HEK293 (cell line): ENCODE results near the gene SLITRK1.

Experiments
- CTCF ChIA-PET: fragments of 350-600 bp; formaldehyde crosslinking; extraction: SDS; loops from one replicate; lab custom pipeline; 2021; ENCODE audit warnings: antibody characterized with exemption; lab: Yijun Ruan, JAX
- POLR2A ChIA-PET: fragments of 300-600 bp; formaldehyde crosslinking; extraction: SDS; loops from one replicate; lab custom pipeline; 2020; ENCODE audit warnings: antibody characterized with exemption, inconsistent platforms; lab: Yijun Ruan, JAX
- H3K27ac ChIP-seq: fragments of 200-500 bp; sonication (Bioruptor generic); 2 replicates; pipeline ENCODE4 v1.5.1; 2014; ENCODE audit warnings: low read depth, low read length, control low read depth, inconsistent platforms; ENCODE audit errors: extremely low read depth
- H3K36me3 ChIP-seq, 2 experiments: fragments of 200-500 bp in 1 of 2; sonication (Bioruptor generic) in 1 of 2; 1 replicate in 1 of 2; 2 replicates in 1 of 2; pipeline ENCODE4 v1.5.1; 2014 to 2017; ENCODE audit warnings: inconsistent platforms in 2 of 2, low read length in 2 of 2; ENCODE audit not compliant: control insufficient read depth in 2 of 2, insufficient read depth in 1 of 2
- H3K4me1 ChIP-seq: fragments of 200-500 bp; sonication (Bioruptor generic); 2 replicates; pipeline ENCODE4 v1.5.1; 2014; ENCODE audit warnings: mild to moderate bottlenecking, low read length, inconsistent platforms; ENCODE audit not compliant: control insufficient read depth, insufficient read depth
- H3K4me3 ChIP-seq: 2 replicates; pipeline ENCODE4 v1.5.1; 2011; ENCODE audit warnings: low read depth, mild to moderate bottlenecking, control low read depth, low read length, moderate library complexity
- H3K9me3 ChIP-seq: fragments of 200-500 bp; sonication (Bioruptor generic); 2 replicates; pipeline ENCODE4 v1.5.1; 2014; ENCODE audit warnings: low read depth, low read length, inconsistent platforms; ENCODE audit not compliant: control insufficient read depth, insufficient read depth
- GLIS2 ChIP-seq: fragments of 450-650 bp; formaldehyde crosslinking; IDR thresholded peaks from 2 replicates; pipeline ENCODE4 v1.5.1; 2016; ENCODE audit warnings: missing biosample characterization, missing genetic modification characterization
- SALL2 ChIP-seq: fragments of 450-650 bp; formaldehyde crosslinking; IDR thresholded peaks from 2 replicates; pipeline ENCODE4 v1.5.0; 2017; ENCODE audit warnings: missing biosample characterization, mild to moderate bottlenecking, missing genetic modification characterization, borderline replicate concordance
- SETDB1 ChIP-seq: IDR thresholded peaks from one replicate; pipeline ENCODE4 v1.6.1; 2017; ENCODE audit warnings: mild to moderate bottlenecking, low read length, moderate library complexity, mixed read lengths; ENCODE audit not compliant: insufficient read length
- ZBTB17 ChIP-seq: fragments of 450-650 bp; formaldehyde crosslinking; IDR thresholded peaks from 2 replicates; pipeline ENCODE4 v1.5.1; 2016; ENCODE audit warnings: missing biosample characterization, missing genetic modification characterization
- ZFP3 ChIP-seq: fragments of 450-650 bp; formaldehyde crosslinking; IDR thresholded peaks from 2 replicates; pipeline ENCODE4 v1.5.1; 2016; ENCODE audit warnings: low read depth, missing biosample characterization, missing genetic modification characterization
- ZNF221 ChIP-seq: fragments of 450-650 bp; formaldehyde crosslinking; IDR thresholded peaks from 2 replicates; pipeline ENCODE4 v1.5.1; 2017; ENCODE audit warnings: missing biosample characterization, missing genetic modification characterization, borderline replicate concordance
- ZNF274 ChIP-seq, 2 experiments: fragments of 200-500 bp in 1 of 2; fragments of 450-650 bp in 1 of 2; sonication (Bioruptor generic) in 1 of 2; formaldehyde crosslinking in 1 of 2; IDR thresholded peaks; 2 replicates each; pipeline versions ENCODE4 v1.5.1 to v1.6.1; 2014 to 2016; ENCODE audit warnings: borderline replicate concordance in 1 of 2, inconsistent platforms in 1 of 2, low read length in 1 of 2, missing biosample characterization in 1 of 2, missing genetic modification characterization in 1 of 2
- ZNF529 ChIP-seq: fragments of 450-650 bp; formaldehyde crosslinking; IDR thresholded peaks from 2 replicates; pipeline ENCODE4 v1.5.1; 2017; ENCODE audit warnings: missing genetic modification characterization, missing biosample characterization; ENCODE audit not compliant: insufficient replicate concordance
- ZNF530 ChIP-seq: fragments of 450-650 bp; formaldehyde crosslinking; IDR thresholded peaks from 2 replicates; pipeline ENCODE4 v1.5.1; 2016; ENCODE audit warnings: low read depth, missing biosample characterization, missing genetic modification characterization
- ZNF621 ChIP-seq: fragments of 450-650 bp; formaldehyde crosslinking; IDR thresholded peaks from 2 replicates; pipeline ENCODE4 v1.5.1; 2017; ENCODE audit warnings: missing biosample characterization, missing genetic modification characterization
- TF ChIP-seq, protein P1 (sequence below): fragments of 450-650 bp; formaldehyde crosslinking; conservative IDR thresholded peaks from 2 replicates; pipeline ENCODE4 v1.5.1; 2016; ENCODE audit warnings: low read depth, missing biosample characterization, missing genetic modification characterization
- TF ChIP-seq, protein P2 (sequence below): fragments of 450-650 bp; formaldehyde crosslinking; IDR thresholded peaks from 2 replicates; pipeline ENCODE4 v1.5.1; 2016; ENCODE audit warnings: missing biosample characterization, missing genetic modification characterization
- TF ChIP-seq, protein P3 (sequence below): fragments of 450-650 bp; formaldehyde crosslinking; IDR thresholded peaks from 2 replicates; pipeline ENCODE4 v1.5.1; 2016; ENCODE audit warnings: missing biosample characterization, missing genetic modification characterization, low read depth
- TF ChIP-seq, protein P4 (sequence below): fragments of 450-650 bp; formaldehyde crosslinking; IDR thresholded peaks from 2 replicates; pipeline ENCODE4 v1.5.1; 2016; ENCODE audit warnings: missing biosample characterization, missing genetic modification characterization
- TF ChIP-seq, protein P5 (sequence below): fragments of 450-650 bp; formaldehyde crosslinking; IDR thresholded peaks from 2 replicates; pipeline ENCODE4 v1.5.1; 2016; ENCODE audit warnings: missing biosample characterization, missing genetic modification characterization
- TF ChIP-seq, protein P6 (sequence below): fragments of 450-650 bp; formaldehyde crosslinking; IDR thresholded peaks from 2 replicates; pipeline ENCODE4 v1.5.1; 2016; ENCODE audit warnings: missing biosample characterization, missing genetic modification characterization

The SLITRK1 gene

DNA sequence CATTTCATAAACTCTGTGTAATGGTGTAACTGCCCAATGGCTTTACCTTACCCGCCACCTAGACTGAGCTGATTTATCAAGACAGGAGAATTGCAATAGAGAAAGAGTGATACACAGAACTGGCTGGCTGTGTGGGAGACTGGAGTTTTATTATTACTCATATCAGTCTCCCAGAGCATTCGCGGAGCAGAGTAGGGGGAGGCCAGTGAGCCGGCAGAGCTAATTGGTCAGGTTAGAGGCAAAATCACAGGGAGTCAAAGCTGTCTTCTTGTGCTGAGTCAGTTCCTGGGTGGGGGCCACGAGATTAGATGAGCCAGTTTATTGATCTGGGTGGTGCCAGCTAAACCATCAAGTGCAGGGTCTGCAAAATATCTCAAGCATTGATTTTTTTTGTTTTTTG lies 23.4 kb upstream of the SLITRK1 start:
- H3K9me3 ChIP-seq = no peaks in the 10 kb centered on the region
- TF ChIP-seq GLIS2 (tag by site-specific recombination) = no peak
- no peak for TF ChIP-seq ZNF221 (tag by site-specific recombination)
- TF ChIP-seq ZNF530 (tag by site-specific recombination) = no peak
- TF ChIP-seq ZNF274 (IDR thresholded peaks at IDR 0.05; ENCODE audit: low read length) = no peak
- no peak for TF ChIP-seq ZNF274 (tag by site-specific recombination; IDR thresholded peaks at IDR 0.05; ENCODE audit: borderline replicate concordance)
- TF ChIP-seq, protein P1, sequence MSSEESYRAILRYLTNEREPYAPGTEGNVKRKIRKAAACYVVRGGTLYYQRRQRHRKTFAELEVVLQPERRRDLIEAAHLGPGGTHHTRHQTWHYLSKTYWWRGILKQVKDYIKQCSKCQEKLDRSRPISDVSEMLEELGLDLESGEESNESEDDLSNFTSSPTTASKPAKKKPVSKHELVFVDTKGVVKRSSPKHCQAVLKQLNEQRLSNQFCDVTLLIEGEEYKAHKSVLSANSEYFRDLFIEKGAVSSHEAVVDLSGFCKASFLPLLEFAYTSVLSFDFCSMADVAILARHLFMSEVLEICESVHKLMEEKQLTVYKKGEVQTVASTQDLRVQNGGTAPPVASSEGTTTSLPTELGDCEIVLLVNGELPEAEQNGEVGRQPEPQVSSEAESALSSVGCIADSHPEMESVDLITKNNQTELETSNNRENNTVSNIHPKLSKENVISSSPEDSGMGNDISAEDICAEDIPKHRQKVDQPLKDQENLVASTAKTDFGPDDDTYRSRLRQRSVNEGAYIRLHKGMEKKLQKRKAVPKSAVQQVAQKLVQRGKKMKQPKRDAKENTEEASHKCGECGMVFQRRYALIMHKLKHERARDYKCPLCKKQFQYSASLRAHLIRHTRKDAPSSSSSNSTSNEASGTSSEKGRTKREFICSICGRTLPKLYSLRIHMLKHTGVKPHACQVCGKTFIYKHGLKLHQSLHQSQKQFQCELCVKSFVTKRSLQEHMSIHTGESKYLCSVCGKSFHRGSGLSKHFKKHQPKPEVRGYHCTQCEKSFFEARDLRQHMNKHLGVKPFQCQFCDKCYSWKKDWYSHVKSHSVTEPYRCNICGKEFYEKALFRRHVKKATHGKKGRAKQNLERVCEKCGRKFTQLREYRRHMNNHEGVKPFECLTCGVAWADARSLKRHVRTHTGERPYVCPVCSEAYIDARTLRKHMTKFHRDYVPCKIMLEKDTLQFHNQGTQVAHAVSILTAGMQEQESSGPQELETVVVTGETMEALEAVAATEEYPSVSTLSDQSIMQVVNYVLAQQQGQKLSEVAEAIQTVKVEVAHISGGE (tag by site-specific recombination) = no peak
- TF ChIP-seq, all 188 proteins: peak for 0
- POLR2A ChIA-PET = no interaction called here
- no peaks in the 10 kb centered on the region for H3K4me1 ChIP-seq
- CTCF ChIA-PET = no interaction called here
- H3K4me3 ChIP-seq = no peak overlapping the region
- no peaks in the 10 kb centered on the region for H3K36me3 ChIP-seq
- no peak overlapping the region for H3K27ac ChIP-seq

DNA sequence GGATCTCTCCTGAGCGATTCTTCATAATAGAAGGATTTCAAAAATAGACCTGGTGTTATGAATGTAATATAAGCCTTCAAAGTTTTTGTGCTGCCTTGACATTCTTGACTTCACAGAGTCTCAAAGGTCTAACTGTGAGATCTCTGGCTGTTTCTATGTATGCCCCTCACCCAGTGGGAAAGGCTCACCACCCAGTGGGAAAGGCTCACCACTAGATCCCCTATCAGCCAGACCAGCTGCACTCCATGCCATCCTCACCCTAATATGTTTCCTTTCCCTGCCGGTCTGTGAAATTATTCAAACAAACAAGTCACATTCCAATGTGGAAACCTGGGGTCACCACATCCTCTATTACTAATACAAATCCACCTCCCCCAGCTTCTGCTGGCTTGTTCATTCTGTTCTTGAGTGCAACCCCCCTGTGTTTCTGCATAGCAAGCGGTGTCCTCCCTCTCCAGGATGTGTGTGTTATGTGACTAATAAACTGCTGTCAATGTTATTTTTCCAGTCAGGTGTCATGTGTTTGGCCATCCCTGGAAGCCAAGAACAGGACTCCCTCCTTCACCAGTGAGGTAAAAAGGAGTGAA lies 13.8 kb upstream of the SLITRK1 start:
- TF ChIP-seq, protein P2, sequence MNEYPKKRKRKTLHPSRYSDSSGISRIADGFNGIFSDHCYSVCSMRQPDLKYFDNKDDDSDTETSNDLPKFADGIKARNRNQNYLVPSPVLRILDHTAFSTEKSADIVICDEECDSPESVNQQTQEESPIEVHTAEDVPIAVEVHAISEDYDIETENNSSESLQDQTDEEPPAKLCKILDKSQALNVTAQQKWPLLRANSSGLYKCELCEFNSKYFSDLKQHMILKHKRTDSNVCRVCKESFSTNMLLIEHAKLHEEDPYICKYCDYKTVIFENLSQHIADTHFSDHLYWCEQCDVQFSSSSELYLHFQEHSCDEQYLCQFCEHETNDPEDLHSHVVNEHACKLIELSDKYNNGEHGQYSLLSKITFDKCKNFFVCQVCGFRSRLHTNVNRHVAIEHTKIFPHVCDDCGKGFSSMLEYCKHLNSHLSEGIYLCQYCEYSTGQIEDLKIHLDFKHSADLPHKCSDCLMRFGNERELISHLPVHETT (tag by site-specific recombination) = no peak
- no peak for TF ChIP-seq ZBTB17 (tag by site-specific recombination)
- TF ChIP-seq, protein P3, sequence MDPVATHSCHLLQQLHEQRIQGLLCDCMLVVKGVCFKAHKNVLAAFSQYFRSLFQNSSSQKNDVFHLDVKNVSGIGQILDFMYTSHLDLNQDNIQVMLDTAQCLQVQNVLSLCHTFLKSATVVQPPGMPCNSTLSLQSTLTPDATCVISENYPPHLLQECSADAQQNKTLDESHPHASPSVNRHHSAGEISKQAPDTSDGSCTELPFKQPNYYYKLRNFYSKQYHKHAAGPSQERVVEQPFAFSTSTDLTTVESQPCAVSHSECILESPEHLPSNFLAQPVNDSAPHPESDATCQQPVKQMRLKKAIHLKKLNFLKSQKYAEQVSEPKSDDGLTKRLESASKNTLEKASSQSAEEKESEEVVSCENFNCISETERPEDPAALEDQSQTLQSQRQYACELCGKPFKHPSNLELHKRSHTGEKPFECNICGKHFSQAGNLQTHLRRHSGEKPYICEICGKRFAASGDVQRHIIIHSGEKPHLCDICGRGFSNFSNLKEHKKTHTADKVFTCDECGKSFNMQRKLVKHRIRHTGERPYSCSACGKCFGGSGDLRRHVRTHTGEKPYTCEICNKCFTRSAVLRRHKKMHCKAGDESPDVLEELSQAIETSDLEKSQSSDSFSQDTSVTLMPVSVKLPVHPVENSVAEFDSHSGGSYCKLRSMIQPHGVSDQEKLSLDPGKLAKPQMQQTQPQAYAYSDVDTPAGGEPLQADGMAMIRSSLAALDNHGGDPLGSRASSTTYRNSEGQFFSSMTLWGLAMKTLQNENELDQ (tag by site-specific recombination) = no peak
- no peak for TF ChIP-seq GLIS2 (tag by site-specific recombination)
- peak; percentile 54 for TF ChIP-seq SETDB1
- TF ChIP-seq, all 188 proteins: peak for 1
- Histone ChIP-seq H3K9me3 (no peaks in the 10 kb centered on the region), H3K4me3 (no peak overlapping the region), H3K4me1 (no peaks in the 10 kb centered on the region), H3K36me3 (no peaks in the 10 kb centered on the region), H3K27ac (no peak overlapping the region)
- CTCF ChIA-PET = no interaction called here
- POLR2A ChIA-PET = no interaction called here

DNA sequence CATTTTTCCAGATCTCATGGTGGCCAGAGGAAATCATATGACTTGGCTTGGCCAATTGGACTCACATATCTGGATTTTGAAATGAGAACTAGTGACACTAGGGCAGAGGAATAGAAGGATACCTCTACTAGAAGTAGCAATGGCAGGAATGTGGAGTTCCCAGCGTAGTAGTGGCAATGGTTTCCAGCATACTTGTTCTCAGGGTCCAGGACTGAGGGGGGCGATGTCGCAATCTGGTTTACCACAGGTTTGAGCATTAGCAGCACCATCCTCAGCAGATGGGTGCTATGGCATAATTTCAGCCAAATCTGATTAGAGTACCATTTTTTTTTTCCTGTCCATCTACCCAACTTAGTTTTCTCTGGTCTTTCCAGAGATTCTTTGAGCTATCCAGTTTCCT lies 8.1 kb upstream of the SLITRK1 start:
- POLR2A ChIA-PET = no interaction called here
- no peak overlapping the region for H3K4me3 ChIP-seq
- no peaks in the 10 kb centered on the region for H3K36me3 ChIP-seq
- no peaks in the 10 kb centered on the region for H3K9me3 ChIP-seq
- no peak overlapping the region for H3K27ac ChIP-seq
- H3K4me1 ChIP-seq = no peaks in the 10 kb centered on the region
- CTCF ChIA-PET = interaction anchor here (0.7 kb wide), 1 partner anchor 204 kb away, joined by 3 read pairs; no protein-coding TSS in a partner anchor
- TF ChIP-seq ZNF529 (tag by site-specific recombination) (no peak), ZNF621 (no peak), SALL2 (tag by site-specific recombination) (no peak), ZFP3 (tag by site-specific recombination) (no peak)
- TF ChIP-seq, protein P4, sequence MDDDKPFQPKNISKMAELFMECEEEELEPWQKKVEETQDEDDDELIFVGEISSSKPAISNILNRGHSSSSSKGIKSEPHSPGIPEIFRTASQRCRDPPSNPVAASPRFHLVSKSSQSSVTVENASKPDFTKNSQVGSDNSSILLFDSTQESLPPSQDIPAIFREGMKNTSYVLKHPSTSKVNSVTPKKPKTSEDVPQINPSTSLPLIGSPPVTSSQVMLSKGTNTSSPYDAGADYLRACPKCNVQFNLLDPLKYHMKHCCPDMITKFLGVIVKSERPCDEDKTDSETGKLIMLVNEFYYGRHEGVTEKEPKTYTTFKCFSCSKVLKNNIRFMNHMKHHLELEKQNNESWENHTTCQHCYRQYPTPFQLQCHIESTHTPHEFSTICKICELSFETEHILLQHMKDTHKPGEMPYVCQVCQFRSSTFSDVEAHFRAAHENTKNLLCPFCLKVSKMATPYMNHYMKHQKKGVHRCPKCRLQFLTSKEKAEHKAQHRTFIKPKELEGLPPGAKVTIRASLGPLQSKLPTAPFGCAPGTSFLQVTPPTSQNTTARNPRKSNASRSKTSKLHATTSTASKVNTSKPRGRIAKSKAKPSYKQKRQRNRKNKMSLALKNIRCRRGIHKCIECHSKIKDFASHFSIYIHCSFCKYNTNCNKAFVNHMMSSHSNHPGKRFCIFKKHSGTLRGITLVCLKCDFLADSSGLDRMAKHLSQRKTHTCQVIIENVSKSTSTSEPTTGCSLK (tag by site-specific recombination) = no peak
- TF ChIP-seq, protein P5, sequence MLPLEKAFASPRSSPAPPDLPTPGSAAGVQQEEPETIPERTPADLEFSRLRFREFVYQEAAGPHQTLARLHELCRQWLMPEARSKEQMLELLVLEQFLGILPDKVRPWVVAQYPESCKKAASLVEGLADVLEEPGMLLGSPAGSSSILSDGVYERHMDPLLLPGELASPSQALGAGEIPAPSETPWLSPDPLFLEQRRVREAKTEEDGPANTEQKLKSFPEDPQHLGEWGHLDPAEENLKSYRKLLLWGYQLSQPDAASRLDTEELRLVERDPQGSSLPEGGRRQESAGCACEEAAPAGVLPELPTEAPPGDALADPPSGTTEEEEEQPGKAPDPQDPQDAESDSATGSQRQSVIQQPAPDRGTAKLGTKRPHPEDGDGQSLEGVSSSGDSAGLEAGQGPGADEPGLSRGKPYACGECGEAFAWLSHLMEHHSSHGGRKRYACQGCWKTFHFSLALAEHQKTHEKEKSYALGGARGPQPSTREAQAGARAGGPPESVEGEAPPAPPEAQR (tag by site-specific recombination) = no peak
- TF ChIP-seq, protein P6, sequence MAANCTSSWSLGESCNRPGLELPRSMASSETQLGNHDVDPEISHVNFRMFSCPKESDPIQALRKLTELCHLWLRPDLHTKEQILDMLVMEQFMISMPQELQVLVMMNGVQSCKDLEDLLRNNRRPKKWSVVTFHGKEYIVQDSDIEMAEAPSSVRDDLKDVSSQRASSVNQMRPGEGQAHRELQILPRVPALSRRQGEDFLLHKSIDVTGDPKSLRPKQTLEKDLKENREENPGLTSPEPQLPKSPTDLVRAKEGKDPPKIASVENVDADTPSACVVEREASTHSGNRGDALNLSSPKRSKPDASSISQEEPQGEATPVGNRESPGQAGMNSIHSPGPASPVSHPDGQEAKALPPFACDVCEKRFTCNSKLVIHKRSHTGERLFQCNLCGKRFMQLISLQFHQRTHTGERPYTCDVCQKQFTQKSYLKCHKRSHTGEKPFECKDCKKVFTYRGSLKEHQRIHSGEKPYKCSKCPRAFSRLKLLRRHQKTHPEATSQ (tag by site-specific recombination) = no peak
